ENCODE data around the gene LOXL1. TPM values are rescaled to one million over a fixed set of nuclear protein-coding genes. Genes with fewer than 3 reads are reported as not detected.

LOXL1 gene
- total RNA-seq, 1 donor from 2014 or later: 163 TPM

GRCh38 chr15:73979636-73980035 is 53.4 kb downstream of the LOXL1 start:
- Mint-ChIP-seq H3K4me3 (ENCODE audit: unreplicated experiment) (no peak overlapping the region), H3K27ac (ENCODE audit: unreplicated experiment) (no peak overlapping the region), H3K27me3 (ENCODE audit: unreplicated experiment) (no peaks in the 10 kb centered on the region), H3K36me3 (ENCODE audit: unreplicated experiment) (peaks cover 6% of the 10 kb centered on the region), H3K4me1 (ENCODE audit: low read depth, unreplicated experiment) (no peaks in the 10 kb centered on the region), H3K9me3 (ENCODE audit: unreplicated experiment) (no peaks in the 10 kb centered on the region)
- TF ChIP-seq CTCF (IDR thresholded peaks at IDR 0.05; ENCODE audit: partially characterized antibody, unreplicated experiment): no peak
- DNase-seq: no peak

- H3K4me1 Mint-ChIP-seq (ENCODE audit: low read depth, unreplicated experiment): no peaks in the 10 kb centered on the region
- no peak overlapping the region for H3K4me3 Mint-ChIP-seq (ENCODE audit: unreplicated experiment)
Measured at GRCh38 chr15:73981761-73982221, 55.5 kb downstream of the LOXL1 start.

GRCh38 chr15:73982222-73982962 is 56.1 kb downstream of the LOXL1 start:
- no peak for TF ChIP-seq CTCF (IDR thresholded peaks at IDR 0.05; ENCODE audit: partially characterized antibody, unreplicated experiment)
- H3K27ac Mint-ChIP-seq (ENCODE audit: unreplicated experiment): no peak overlapping the region
- DNase-seq: no peak
- no peaks in the 10 kb centered on the region for H3K9me3 Mint-ChIP-seq (ENCODE audit: unreplicated experiment)
- H3K27me3 Mint-ChIP-seq (ENCODE audit: unreplicated experiment): peaks cover under 1% of the 10 kb centered on the region
- no peaks in the 10 kb centered on the region for H3K4me1 Mint-ChIP-seq (ENCODE audit: low read depth, unreplicated experiment)
- no peak overlapping the region for H3K4me3 Mint-ChIP-seq (ENCODE audit: unreplicated experiment)
- H3K36me3 Mint-ChIP-seq (ENCODE audit: unreplicated experiment): peaks cover 5% of the 10 kb centered on the region

More at GRCh38 chr15:73981761-73982221, 55.5 kb downstream of the LOXL1 start:
- H3K9me3 Mint-ChIP-seq (ENCODE audit: unreplicated experiment): no peaks in the 10 kb centered on the region
- H3K27ac Mint-ChIP-seq (ENCODE audit: unreplicated experiment): no peak overlapping the region
- peaks cover 5% of the 10 kb centered on the region for H3K36me3 Mint-ChIP-seq (ENCODE audit: unreplicated experiment)
- no peaks in the 10 kb centered on the region for H3K27me3 Mint-ChIP-seq (ENCODE audit: unreplicated experiment)
- DNase-seq: no peak
- TF ChIP-seq CTCF (IDR thresholded peaks at IDR 0.05; ENCODE audit: partially characterized antibody, unreplicated experiment): no peak

GRCh38 chr15:73983211-73983727 is 57.0 kb downstream of the LOXL1 start:
- peaks cover 5% of the 10 kb centered on the region for H3K36me3 Mint-ChIP-seq (ENCODE audit: unreplicated experiment)
- no peaks in the 10 kb centered on the region for H3K9me3 Mint-ChIP-seq (ENCODE audit: unreplicated experiment)
- H3K4me1 Mint-ChIP-seq (ENCODE audit: low read depth, unreplicated experiment): no peaks in the 10 kb centered on the region
- no peak overlapping the region for H3K27ac Mint-ChIP-seq (ENCODE audit: unreplicated experiment)
- H3K27me3 Mint-ChIP-seq (ENCODE audit: unreplicated experiment): peaks cover 2% of the 10 kb centered on the region
- no peak for DNase-seq
- TF ChIP-seq CTCF (IDR thresholded peaks at IDR 0.05; ENCODE audit: partially characterized antibody, unreplicated experiment): no peak
- no peak overlapping the region for H3K4me3 Mint-ChIP-seq (ENCODE audit: unreplicated experiment)

- Mint-ChIP-seq H3K27ac (ENCODE audit: unreplicated experiment) (no peak overlapping the region), H3K4me3 (ENCODE audit: unreplicated experiment) (no peak overlapping the region), H3K4me1 (ENCODE audit: low read depth, unreplicated experiment) (no peaks in the 10 kb centered on the region), H3K9me3 (ENCODE audit: unreplicated experiment) (no peaks in the 10 kb centered on the region), H3K27me3 (ENCODE audit: unreplicated experiment) (peaks cover 2% of the 10 kb centered on the region), H3K36me3 (ENCODE audit: unreplicated experiment) (peaks cover 5% of the 10 kb centered on the region)
- no peak for TF ChIP-seq CTCF (IDR thresholded peaks at IDR 0.05; ENCODE audit: partially characterized antibody, unreplicated experiment)
- DNase-seq: no peak
Measured at GRCh38 chr15:73983773-73984172, 57.5 kb downstream of the LOXL1 start.
